K562 (cell line): ENCODE data around the gene KLHL30. TPM values are rescaled to one million over a fixed set of nuclear protein-coding genes. Genes with fewer than 3 reads are reported as not detected.

Experiments used
- ADNP ChIP-seq: fragments of 200-800 bp; sonication (Bioruptor generic); IDR thresholded peaks from 2 replicates; pipeline ENCODE4 v1.6.1; 2016; ENCODE audit warnings: missing genetic modification characterization, missing compliant biosample characterization
- CBFA2T3 ChIP-seq: fragments of 450-650 bp; IDR thresholded peaks from 2 replicates; pipeline ENCODE4 v1.6.1; 2017
- EGR1 ChIP-seq: fragments of 450-650 bp; conservative IDR thresholded peaks from 2 replicates; pipeline ENCODE4 v1.6.1; 2017; ENCODE audit warnings: mild to moderate bottlenecking
- EZH2 ChIP-seq: IDR thresholded peaks from 2 replicates; pipeline ENCODE4 v1.6.1; 2012; ENCODE audit warnings: low read depth, mild to moderate bottlenecking, inconsistent platforms, low read length, borderline replicate concordance
- FUS ChIP-seq: fragments of 200-400 bp; formaldehyde crosslinking; optimal IDR thresholded peaks from 2 replicates; pipeline ENCODE3; 2017; ENCODE audit warnings: low read depth, low read length
- GTF2E2 ChIP-seq: fragments of 200-800 bp; sonication (Bioruptor generic); IDR thresholded peaks from 2 replicates; pipeline ENCODE4 v1.6.1; 2016; ENCODE audit warnings: missing genetic modification characterization, missing compliant biosample characterization
- GTF2F1 ChIP-seq: IDR thresholded peaks from 2 replicates; pipeline ENCODE4 v1.6.1; 2011; ENCODE audit warnings: low read depth, low read length, improper control_type of control experiment
- NFE2L1 ChIP-seq: fragments of 450-650 bp; IDR thresholded peaks from 2 replicates; pipeline ENCODE4 v1.6.1; 2016; ENCODE audit warnings: missing genetic modification characterization, low read depth, mild to moderate bottlenecking, missing compliant biosample characterization, moderate library complexity, borderline replicate concordance
- POLR2G ChIP-seq: fragments of 200-400 bp; formaldehyde crosslinking; IDR thresholded peaks from 2 replicates; pipeline ENCODE4 v1.6.1; 2017; ENCODE audit warnings: low read depth, mild to moderate bottlenecking, antibody characterized with exemption, low read length, moderate library complexity
- RBFOX2 ChIP-seq: fragments of 200-400 bp; formaldehyde crosslinking; IDR thresholded peaks from 2 replicates; pipeline ENCODE4 v1.6.1; 2017; ENCODE audit warnings: low read depth, mild to moderate bottlenecking, low read length, moderate library complexity
- SMARCA5 ChIP-seq: fragments of 450-650 bp; IDR thresholded peaks from 2 replicates; pipeline ENCODE4 v1.6.1; 2016
- ZFX ChIP-seq: sonication (generic); formaldehyde crosslinking; IDR thresholded peaks from 2 replicates; pipeline ENCODE4 v1.8.0; 2022; ENCODE audit warnings: mild to moderate bottlenecking, missing genetic modification reagents, moderate library complexity
- polyA plus RNA-seq, 8 experiments: library from polyadenylated mRNA; depleted of rRNA in 4 of 8; stranded (reverse) in 5 of 8; unstranded in 3 of 8; fragments of >200 nt; fragmentation: Nextera tagmentation in 2 of 8; fragmentation: Illumina TruSeq in 1 of 8; extraction: Ambion mirVana in 2 of 8; extraction: Trizol in 1 of 8; gene quantifications; 2 replicates each; pipeline versions ENCODE4 v1.2.1 to v1.2.3, GENCODE V29; 2011 to 2014; ENCODE audit warnings: inconsistent platforms in 1 of 8, missing spikeins in 1 of 8
- total RNA-seq, 7 experiments: library from RNA; depleted of rRNA in 6 of 7; stranded (reverse); fragments of >200 nt in 6 of 7; fragmentation: Illumina TruSeq in 2 of 7; extraction: Trizol in 2 of 7; gene quantifications; 2 replicates each; pipeline versions ENCODE4 v1.2.1 to v1.2.3, GENCODE V29; 2011 to 2021; ENCODE audit warnings: low replicate concordance in 1 of 7
- TF ChIP-seq, protein P1 (sequence below), 2 experiments: IDR thresholded peaks; 2 replicates each; pipeline ENCODE4 v1.6.1; 2011; ENCODE audit warnings: borderline replicate concordance in 1 of 2, control low read depth in 1 of 2, low read depth in 1 of 2, low read length in 1 of 2, mild to moderate bottlenecking in 1 of 2, mixed read lengths in 1 of 2, moderate library complexity in 1 of 2; ENCODE audit not compliant: insufficient read depth in 1 of 2, insufficient read length in 1 of 2, poor library complexity in 1 of 2, severe bottlenecking in 1 of 2; ENCODE audit errors: extremely low read depth in 1 of 2
- TF ChIP-seq, protein P2 (sequence below): fragments of 450-650 bp; IDR thresholded peaks from 2 replicates; pipeline ENCODE4 v1.6.1; 2017; ENCODE audit warnings: antibody characterized with exemption
- TF ChIP-seq, protein P3 (sequence below): sonication (generic); formaldehyde crosslinking; IDR thresholded peaks from 2 replicates; pipeline ENCODE4 v1.8.0; 2022; ENCODE audit warnings: mild to moderate bottlenecking, missing genetic modification reagents

KLHL30 gene
- total and polyA plus RNA-seq, 9 of the 15 experiments (the other 6 are each of a cell fraction or from before 2014, with no cell fraction given) = 0.04 TPM; not detected in 8

DNA sequence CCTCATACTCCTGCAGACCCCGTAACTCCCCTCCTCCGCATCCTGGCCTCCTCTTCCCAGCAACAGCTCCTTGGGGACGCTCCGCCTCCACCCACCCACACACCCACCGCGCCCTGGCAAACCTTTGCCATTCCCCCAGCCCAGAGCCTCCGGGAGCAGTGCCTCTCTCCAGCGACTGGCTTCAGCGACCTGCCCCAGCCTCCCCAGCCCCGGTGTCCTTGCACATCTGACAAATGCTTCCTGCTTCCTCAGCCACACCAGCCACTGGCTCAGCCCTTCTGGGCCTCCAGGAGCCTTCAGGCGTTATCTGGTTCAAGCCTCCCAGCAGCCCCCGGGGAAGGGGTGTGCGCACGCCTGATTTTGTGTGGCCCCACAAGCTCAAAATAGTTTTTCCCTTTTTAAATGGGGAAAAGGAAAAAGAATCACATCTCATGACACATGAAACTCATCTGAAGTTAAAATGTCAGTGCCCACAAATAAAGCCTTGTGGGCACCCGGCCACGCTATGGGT is 24.1 kb upstream of the KLHL30 start (continued):
- no peak for TF ChIP-seq GTF2E2 (tag)
- no peak for TF ChIP-seq GTF2F1
- TF ChIP-seq ZFX (CRISPR knock-in tag) = peak; percentile 28; the same call in 1 of the 2 replicates
- no peak for TF ChIP-seq EZH2
- TF ChIP-seq, protein P1, sequence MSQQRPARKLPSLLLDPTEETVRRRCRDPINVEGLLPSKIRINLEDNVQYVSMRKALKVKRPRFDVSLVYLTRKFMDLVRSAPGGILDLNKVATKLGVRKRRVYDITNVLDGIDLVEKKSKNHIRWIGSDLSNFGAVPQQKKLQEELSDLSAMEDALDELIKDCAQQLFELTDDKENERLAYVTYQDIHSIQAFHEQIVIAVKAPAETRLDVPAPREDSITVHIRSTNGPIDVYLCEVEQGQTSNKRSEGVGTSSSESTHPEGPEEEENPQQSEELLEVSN (IDR thresholded peaks at IDR 0.05; ENCODE audit: borderline replicate concordance in 1 of 2, extremely low read depth in 1 of 2, insufficient read depth in 1 of 2, insufficient read length in 1 of 2, low read depth in 1 of 2, low read length in 1 of 2, poor library complexity in 1 of 2, severe bottlenecking in 1 of 2) = no peak
- TF ChIP-seq, protein P2, sequence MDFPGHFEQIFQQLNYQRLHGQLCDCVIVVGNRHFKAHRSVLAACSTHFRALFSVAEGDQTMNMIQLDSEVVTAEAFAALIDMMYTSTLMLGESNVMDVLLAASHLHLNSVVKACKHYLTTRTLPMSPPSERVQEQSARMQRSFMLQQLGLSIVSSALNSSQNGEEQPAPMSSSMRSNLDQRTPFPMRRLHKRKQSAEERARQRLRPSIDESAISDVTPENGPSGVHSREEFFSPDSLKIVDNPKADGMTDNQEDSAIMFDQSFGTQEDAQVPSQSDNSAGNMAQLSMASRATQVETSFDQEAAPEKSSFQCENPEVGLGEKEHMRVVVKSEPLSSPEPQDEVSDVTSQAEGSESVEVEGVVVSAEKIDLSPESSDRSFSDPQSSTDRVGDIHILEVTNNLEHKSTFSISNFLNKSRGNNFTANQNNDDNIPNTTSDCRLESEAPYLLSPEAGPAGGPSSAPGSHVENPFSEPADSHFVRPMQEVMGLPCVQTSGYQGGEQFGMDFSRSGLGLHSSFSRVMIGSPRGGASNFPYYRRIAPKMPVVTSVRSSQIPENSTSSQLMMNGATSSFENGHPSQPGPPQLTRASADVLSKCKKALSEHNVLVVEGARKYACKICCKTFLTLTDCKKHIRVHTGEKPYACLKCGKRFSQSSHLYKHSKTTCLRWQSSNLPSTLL = no peak
- no peak for TF ChIP-seq FUS
- TF ChIP-seq NFE2L1 (tag) = no peak
- TF ChIP-seq ADNP = no peak
- TF ChIP-seq SMARCA5 = no peak
- TF ChIP-seq, protein P3, sequence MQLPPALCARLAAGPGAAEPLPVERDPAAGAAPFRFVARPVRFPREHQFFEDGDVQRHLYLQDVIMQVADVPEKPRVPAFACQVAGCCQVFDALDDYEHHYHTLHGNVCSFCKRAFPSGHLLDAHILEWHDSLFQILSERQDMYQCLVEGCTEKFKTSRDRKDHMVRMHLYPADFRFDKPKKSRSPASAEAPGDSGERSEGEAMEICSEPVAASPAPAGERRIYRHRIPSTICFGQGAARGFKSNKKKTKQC (CRISPR knock-in tag) = no peak
- peak; percentile 59 for TF ChIP-seq POLR2G
- 0 out of 2 replicates have a peak, but pooled peaks have one; percentile 27 for TF ChIP-seq EGR1
- TF ChIP-seq CBFA2T3 = no peak
- 0 out of 2 replicates have a peak, but pooled peaks have one; percentile 43 for TF ChIP-seq RBFOX2
- TF ChIP-seq, all 486 proteins: peak for 7
